Prostate gland (tissue), 2 donors: Measurements from ENCODE around the gene FMO4.

Source experiments
- POLR2AphosphoS5 ChIP-seq: sonication (generic); formaldehyde crosslinking; IDR thresholded peaks from one replicate; pipeline ENCODE4 v1.6.1; 2017; ENCODE audit warnings: antibody characterized with exemption
- TF ChIP-seq, protein P1 (sequence below), 4 experiments: fragments of 200-600 bp in 2 of 4; fragments of 450-650 bp in 2 of 4; sonication (generic) in 2 of 4; IDR thresholded peaks; 1 replicate in 3 of 4; 2 replicates in 1 of 4; pipeline ENCODE4 v1.5.1; 2016 to 2019; ENCODE audit warnings: antibody characterized with exemption in 4 of 4, mild to moderate bottlenecking in 2 of 4, moderate library complexity in 2 of 4

DNA sequence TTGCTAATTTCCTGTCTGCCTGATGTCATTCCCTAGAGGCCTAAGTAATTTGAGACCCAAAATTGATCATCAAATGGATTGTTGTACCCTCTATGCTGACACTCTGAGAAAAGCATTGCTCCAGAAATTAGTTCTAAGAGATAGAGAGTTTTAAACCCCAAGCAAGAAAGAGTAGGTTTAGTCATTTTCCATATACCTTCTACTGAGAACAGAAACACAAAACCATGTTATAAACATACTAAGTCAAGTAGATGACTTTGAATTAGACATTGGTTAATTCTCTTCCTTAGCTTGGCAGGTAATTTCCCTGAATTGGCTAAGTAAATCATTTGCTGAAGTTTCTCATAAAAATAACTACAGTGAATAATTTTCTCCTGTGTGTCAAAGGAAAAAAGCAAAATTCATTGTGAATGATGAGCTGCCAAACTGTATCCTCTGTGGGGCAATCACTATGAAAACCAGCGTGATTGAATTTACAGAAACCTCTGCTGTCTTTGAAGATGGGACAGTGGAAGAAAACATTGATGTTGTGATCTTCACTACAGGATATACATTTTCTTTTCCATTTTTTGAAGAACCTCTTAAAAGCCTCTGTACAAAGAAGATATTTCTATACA, 20.1 kb downstream of the FMO4 start:
- TF ChIP-seq POLR2AphosphoS5 = no peak
- TF ChIP-seq, protein P1, sequence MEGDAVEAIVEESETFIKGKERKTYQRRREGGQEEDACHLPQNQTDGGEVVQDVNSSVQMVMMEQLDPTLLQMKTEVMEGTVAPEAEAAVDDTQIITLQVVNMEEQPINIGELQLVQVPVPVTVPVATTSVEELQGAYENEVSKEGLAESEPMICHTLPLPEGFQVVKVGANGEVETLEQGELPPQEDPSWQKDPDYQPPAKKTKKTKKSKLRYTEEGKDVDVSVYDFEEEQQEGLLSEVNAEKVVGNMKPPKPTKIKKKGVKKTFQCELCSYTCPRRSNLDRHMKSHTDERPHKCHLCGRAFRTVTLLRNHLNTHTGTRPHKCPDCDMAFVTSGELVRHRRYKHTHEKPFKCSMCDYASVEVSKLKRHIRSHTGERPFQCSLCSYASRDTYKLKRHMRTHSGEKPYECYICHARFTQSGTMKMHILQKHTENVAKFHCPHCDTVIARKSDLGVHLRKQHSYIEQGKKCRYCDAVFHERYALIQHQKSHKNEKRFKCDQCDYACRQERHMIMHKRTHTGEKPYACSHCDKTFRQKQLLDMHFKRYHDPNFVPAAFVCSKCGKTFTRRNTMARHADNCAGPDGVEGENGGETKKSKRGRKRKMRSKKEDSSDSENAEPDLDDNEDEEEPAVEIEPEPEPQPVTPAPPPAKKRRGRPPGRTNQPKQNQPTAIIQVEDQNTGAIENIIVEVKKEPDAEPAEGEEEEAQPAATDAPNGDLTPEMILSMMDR (IDR thresholded peaks at IDR 0.05) = no peak
